ENCODE measurements around the gene PLXNA2. TPM values are rescaled to one million over a fixed set of nuclear protein-coding genes. Genes with fewer than 3 reads are reported as not detected.

The PLXNA2 gene
- total and polyA plus RNA-seq, 8 donors: 48.7 to 137 (median 72.9) TPM

DNA sequence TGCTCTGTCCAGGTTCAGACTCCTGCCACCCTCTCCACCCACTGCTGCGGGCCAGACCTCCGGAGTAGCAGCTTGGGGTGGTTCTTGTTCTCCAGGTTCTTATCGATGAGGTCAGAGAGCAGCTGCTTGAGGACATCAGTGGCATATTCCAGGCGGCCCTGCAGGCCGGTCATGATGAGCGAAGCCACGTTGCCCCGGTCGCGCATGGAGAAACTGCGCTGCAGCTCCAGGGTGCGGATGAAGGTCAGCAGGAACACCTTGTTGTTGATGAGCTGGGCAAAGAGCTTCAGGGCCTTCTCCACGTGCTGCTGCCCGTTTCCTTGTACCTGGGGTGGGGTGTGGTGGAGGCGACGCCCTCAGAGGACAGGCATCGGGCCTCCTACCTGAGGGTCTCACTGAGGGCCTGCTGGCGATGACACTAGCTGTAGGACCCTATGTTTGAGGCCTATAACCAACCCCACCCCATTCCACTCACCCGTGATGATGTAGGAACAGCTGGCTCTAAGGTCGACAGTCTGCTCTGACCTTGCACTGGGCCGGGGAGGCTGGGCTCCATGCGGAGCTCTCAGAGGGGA is 202.1 kb downstream of the PLXNA2 start:
- peaks cover 44 to 57% (median 51%) of the 10 kb centered on the region in 3 donors for H3K4me1 ChIP-seq

DNA sequence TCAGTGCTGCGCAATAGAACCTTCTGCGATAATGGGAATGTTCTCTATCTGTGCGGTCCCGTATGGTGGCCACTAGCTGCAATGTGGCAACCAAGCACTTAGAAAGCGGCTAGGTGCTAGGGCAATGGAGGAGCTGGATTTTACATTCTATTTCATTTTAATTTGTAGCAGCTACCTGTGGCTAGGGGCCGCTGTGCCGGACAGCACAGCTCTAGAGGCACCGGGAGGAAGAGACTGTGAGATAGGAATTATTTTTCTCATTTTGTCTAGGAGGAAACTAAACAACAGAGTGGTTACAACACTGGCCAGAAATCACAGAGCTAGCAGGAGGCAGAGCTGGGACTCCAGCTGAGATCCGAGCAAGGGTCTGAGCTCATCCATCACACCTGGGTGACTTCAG is 202.7 kb downstream of the PLXNA2 start:
- peaks cover 0 to 20% (median 5%) of the 10 kb centered on the region in 3 donors for H3K36me3 ChIP-seq
- H3K4me3 ChIP-seq: peak overlapping the region in 1 of 4 donors; percentile 7
- TF ChIP-seq, protein P1, sequence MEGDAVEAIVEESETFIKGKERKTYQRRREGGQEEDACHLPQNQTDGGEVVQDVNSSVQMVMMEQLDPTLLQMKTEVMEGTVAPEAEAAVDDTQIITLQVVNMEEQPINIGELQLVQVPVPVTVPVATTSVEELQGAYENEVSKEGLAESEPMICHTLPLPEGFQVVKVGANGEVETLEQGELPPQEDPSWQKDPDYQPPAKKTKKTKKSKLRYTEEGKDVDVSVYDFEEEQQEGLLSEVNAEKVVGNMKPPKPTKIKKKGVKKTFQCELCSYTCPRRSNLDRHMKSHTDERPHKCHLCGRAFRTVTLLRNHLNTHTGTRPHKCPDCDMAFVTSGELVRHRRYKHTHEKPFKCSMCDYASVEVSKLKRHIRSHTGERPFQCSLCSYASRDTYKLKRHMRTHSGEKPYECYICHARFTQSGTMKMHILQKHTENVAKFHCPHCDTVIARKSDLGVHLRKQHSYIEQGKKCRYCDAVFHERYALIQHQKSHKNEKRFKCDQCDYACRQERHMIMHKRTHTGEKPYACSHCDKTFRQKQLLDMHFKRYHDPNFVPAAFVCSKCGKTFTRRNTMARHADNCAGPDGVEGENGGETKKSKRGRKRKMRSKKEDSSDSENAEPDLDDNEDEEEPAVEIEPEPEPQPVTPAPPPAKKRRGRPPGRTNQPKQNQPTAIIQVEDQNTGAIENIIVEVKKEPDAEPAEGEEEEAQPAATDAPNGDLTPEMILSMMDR (IDR thresholded peaks at IDR 0.05): no peak
- H3K4me1 ChIP-seq: peaks cover 44 to 54% (median 47%) of the 10 kb centered on the region in 3 donors
- no peaks in the 10 kb centered on the region for H3K9me3 ChIP-seq
- H3K27ac ChIP-seq: peak overlapping the region in 3 of 4 donors; percentile 22 to 47 (median 41)
- ATAC-seq (no peak), FAIRE-seq (no peak), DNase-seq (no peak)
- intact Hi-C loops (cut with DNase I): no loop called here
- 89 to 91% methylated on average over 9 of the region's 9 CpGs for WGBS, 2 donors
- no peaks in the 10 kb centered on the region for H3K27me3 ChIP-seq

More for the DNA sequence above, 202.1 kb downstream of the PLXNA2 start:
- Histone ChIP-seq H3K4me3 (peak overlapping the region in 1 of 4 donors; percentile 7), H3K27ac (peak overlapping the region in 3 of 4 donors; percentile 41 to 73 (median 72)), H3K36me3 (peaks cover 0 to 20% (median under 1%) of the 10 kb centered on the region in 3 donors), H3K9me3 (no peaks in the 10 kb centered on the region), H3K27me3 (no peaks in the 10 kb centered on the region)
- no peak for DNase-seq
- intact Hi-C loops (cut with DNase I): no loop called here
- no peak for ATAC-seq
- TF ChIP-seq, protein P1 (IDR thresholded peaks at IDR 0.05): no peak
- WGBS, 2 donors: 73 to 76% methylated on average over 22 of the region's 22 CpGs
- no peak for FAIRE-seq

DNA sequence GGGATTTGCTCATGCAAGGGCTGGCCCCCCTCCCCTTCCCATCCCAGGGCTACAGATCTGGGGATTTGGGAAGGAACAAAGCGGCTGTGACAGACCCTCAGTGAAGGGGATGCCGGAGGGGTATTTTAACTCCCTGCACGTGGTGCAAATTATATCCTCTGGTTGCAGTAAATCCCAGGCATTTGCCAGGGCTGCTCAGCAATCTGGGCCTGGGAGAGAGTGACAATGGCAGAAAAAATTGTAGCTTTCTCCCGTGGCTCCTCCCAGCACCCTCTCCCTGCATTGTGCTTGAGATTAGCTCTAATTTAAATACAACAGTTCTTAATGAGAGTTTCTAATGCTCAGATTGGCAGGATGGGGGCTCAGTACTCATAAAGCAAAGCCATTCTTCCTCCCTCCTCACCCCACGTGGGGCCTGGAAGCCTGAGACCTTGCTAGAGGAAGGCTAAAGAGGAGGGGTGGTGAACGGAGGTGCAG is 203.3 kb downstream of the PLXNA2 start:
- WGBS, 2 donors: 64 to 68% methylated on average over 6 of the region's 6 CpGs
- Histone ChIP-seq H3K4me3 (peak overlapping the region in 1 of 4 donors; percentile 7), H3K27me3 (no peaks in the 10 kb centered on the region), H3K27ac (peak overlapping the region in 3 of 4 donors; percentile 17 to 47 (median 22)), H3K4me1 (peaks cover 43 to 49% (median 46%) of the 10 kb centered on the region in 3 donors), H3K36me3 (peaks cover 0 to 20% (median 5%) of the 10 kb centered on the region in 3 donors), H3K9me3 (no peaks in the 10 kb centered on the region)
- no peak for FAIRE-seq
- no peak for DNase-seq
- TF ChIP-seq, protein P1 (IDR thresholded peaks at IDR 0.05): no peak
- intact Hi-C loops (cut with DNase I): no loop called here
- ATAC-seq: no peak

DNA sequence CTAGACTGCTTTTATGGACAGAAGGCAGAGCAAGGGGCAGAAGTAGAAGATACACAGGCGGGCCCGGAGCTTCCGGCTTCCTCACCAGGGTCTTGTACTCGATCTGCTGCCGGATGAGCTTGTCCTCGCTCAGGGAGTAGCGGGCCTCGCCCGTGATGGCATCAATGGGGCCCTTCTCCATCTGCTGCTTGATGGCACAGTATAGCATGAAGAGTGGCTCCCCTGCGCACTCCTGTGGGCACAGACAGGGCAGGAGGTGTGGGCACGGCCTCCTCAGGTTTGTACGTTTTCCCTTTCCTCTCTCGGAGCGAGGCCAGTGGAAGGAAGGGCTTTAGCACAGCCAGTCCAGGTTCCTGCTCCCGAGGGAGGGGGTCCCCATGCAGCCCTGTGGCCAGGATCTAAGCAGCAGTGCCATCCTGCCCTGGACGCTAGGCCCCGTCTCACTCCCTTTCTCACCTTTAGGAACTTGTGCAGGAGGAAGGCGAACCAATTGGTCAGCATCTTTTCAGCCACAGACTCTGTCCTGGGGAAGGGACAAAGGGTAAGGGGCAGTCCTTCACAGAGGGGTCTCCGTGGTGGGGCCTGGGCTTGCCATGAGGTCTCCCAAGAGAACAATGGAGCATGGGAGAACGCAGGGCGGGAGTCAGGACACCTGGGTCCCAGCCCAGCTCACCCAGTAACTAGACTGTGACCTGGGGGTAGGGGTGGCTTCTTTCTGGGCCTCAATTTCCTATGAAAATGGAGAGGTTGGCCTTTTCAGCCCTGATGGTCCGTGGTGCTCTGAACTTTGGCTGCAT is 204.4 kb downstream of the PLXNA2 start:
- peaks cover 32 to 40% (median 36%) of the 10 kb centered on the region in 3 donors for H3K4me1 ChIP-seq
- H3K4me3 ChIP-seq: no peak overlapping the region
- no peaks in the 10 kb centered on the region for H3K27me3 ChIP-seq
- WGBS, 2 donors: 91 to 94% methylated on average over 22 of the region's 22 CpGs
- no peak for DNase-seq
- FAIRE-seq: no peak
- peaks cover 0 to 24% (median 5%) of the 10 kb centered on the region in 3 donors for H3K36me3 ChIP-seq
- H3K27ac ChIP-seq: no peak overlapping the region
- no peak for ATAC-seq
- intact Hi-C loops (cut with DNase I): no loop called here
- TF ChIP-seq, protein P1 (IDR thresholded peaks at IDR 0.05): no peak
- no peaks in the 10 kb centered on the region for H3K9me3 ChIP-seq

Data from pancreas (tissue), 10 donors.